ENCODE measurements around the gene XPC.
A peak's percentile ranks its signal among the peaks of the same experiment; 100 is the strongest.

Gene XPC

GRCh38 chr3:14222457-14222856, 44.1 kb upstream of the XPC start:
- FAIRE-seq (no peak), DNase-seq (ENCODE audit: insufficient read length, low spot score) (no peak)
- no peak for TF ChIP-seq CTCF (IDR thresholded peaks at IDR 0.05; ENCODE audit: insufficient read depth, missing control alignments)

GRCh38 chr3:14221902-14222301, 43.5 kb upstream of the XPC start:
- DNase-seq (ENCODE audit: insufficient read length, low spot score) (no peak), FAIRE-seq (no peak)
- TF ChIP-seq CTCF (IDR thresholded peaks at IDR 0.05; ENCODE audit: insufficient read depth, missing control alignments): no peak

- FAIRE-seq (no peak), DNase-seq (ENCODE audit: insufficient read length, low spot score) (no peak)
- no peak for TF ChIP-seq CTCF (IDR thresholded peaks at IDR 0.05; ENCODE audit: insufficient read depth, missing control alignments)
Measured at GRCh38 chr3:14220933-14221332, 42.5 kb upstream of the XPC start.

- DNase-seq (ENCODE audit: insufficient read length, low spot score) (no peak), FAIRE-seq (no peak)
- TF ChIP-seq CTCF (IDR thresholded peaks at IDR 0.05; ENCODE audit: insufficient read depth, missing control alignments): no peak
Measured at GRCh38 chr3:14218355-14218754, 40.0 kb upstream of the XPC start.

- peak; percentile 24 for TF ChIP-seq CTCF (IDR thresholded peaks at IDR 0.05; ENCODE audit: insufficient read depth, missing control alignments)
- DNase-seq (ENCODE audit: insufficient read length, low spot score): no peak
- no peak for FAIRE-seq
Measured at GRCh38 chr3:14216257-14217048, 38.1 kb upstream of the XPC start.

GRCh38 chr3:14214764-14215163, 36.4 kb upstream of the XPC start:
- no peak for TF ChIP-seq CTCF (IDR thresholded peaks at IDR 0.05; ENCODE audit: insufficient read depth, missing control alignments)
- no peak for FAIRE-seq
- DNase-seq (ENCODE audit: insufficient read length, low spot score): no peak

- DNase-seq (ENCODE audit: insufficient read length, low spot score) (no peak), FAIRE-seq (no peak)
- no peak for TF ChIP-seq CTCF (IDR thresholded peaks at IDR 0.05; ENCODE audit: insufficient read depth, missing control alignments)
Measured at GRCh38 chr3:14213066-14213774, 34.8 kb upstream of the XPC start.
